Stimulated activated CD4-positive, alpha-beta T cell treated with anti-CD3 and anti-CD28 coated beads, Interleukin-1b, Interleukin-23, amount 100 ng/mL, for 4 hours (primary cell): Measurements from ENCODE around the gene SP1.
"Not testable (repeated sequence)": the region's sequence is repeated elsewhere in the genome, so short reads cannot be mapped to it uniquely, and the experiment has no call there.

Experiments
- DNase-seq, 2 donors: peaks; one replicate each; pipeline ENCODE4 v3.0.0-alpha.2; 2020; ENCODE audit warnings: low read depth in 2 of 2

SP1 gene

DNA sequence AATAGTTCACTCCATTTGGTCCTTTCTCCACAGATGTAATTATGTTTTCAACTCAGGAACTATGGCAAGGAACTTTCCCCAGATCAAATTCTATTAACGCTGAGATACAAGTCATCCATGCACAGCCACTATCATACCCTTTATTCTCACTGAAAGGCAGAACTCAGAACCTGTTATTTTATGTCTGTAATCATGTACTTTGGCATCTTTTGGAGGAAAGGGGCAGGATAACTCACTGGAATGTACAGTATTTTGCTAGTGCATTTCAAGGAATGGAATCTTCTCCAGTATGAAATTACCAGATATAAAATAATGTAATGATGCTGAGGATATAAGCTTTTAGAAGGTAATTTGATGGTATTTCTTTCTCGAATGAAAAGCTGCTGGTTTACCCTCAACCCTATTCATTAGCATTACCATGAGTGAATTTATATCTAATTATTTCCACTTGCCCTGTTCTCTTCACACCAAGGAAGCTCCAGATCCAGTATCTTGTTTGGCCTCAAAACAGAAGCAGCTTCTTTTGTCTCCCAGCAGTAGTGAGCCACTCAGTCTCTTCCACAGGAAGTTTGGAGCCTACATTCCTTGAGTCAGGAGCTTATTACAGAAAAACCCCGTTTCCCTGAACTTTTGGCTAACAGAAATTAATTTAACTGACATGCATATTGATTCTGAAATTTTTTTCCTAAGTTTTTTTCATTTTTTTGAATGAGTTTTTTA is 33.7 kb downstream of the SP1 start:
- no peak for DNase-seq

DNA sequence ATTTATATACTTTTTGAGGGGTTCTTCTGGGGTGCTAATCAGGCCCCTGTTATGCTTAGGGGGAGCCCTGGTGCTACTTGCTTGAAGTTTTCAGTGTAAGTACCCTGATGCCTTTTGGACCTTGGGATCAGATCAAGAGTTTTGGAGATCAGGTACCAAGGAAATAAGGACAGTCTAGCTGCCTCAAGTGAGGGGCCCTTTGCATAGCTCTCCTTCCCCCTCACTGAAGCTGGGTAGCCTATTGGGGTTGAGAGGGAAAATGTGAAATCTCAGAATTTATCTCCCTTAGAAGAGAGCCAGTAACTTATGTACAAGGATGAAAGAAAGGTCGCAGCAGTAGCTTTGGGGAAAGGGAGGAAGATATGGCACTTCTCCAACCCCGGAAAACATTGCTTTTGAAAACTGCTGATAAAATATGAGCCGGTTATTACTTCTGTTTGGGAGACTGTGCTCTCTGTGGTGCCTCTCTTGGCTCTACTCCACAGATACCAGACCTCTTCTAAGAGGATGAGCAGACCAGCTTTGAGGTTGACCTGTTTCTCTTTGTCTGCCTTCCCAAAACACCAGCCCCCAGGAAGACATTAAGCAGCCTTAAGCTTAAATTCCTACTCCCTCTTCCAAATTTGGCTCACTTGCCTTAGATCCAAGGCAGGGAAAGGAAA is 34.9 kb downstream of the SP1 start:
- no peak for DNase-seq

DNA sequence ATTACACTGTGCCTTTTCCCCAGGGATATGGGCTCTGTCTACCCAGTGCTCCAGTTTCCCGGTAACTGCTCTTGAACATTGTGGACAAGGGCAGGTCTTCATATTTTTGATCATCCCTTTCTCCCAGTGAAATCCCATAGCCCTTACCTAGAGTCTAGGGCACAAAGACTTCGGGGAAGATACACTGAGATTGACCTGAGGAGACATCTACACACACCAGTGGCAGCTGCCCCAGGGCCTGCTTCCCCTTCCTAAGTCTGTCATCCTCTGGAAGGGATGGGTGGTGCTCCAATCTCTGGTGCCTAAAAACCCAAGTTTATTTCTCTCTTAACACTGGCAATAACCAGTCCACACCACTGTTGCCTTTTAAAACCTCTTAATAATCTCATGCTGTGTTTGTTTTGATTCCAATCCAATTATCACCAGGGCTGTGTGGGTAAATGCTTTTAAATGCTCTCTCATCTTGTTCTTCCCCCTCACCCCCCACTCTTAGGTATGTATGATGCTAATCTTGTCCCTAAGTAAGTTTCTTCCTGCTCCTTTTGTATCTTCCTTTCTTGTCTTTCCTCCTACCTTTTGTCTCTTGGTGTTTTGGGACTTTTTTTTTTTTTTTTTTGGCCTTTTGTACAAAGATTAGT is 35.9 kb downstream of the SP1 start:
- not testable (repeated sequence) for DNase-seq

DNA sequence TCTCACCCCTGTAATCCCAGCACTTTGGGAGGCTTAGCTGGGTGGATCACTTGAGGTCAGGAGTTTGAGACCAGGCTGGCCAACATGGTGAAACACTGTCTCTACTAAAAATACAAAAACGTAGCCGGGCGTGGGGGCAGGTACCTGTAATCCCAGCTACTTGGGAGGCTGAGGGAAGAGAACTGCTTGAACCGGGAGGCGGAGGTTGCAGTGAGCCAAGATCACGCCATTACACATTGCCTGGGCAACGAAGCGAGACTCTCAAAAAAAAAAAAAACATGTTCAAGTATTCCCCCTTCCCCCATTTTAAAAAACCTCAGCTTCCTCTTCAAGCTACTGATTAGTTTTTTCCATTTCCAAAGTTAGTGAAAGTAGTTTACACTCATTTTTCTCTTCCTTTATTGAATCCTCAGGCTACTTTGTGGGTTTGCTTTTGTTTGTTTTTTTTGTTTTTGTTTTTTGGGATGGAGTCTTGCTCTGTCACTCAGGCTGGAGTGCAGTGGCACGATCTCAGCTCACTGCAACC is 37.4 kb downstream of the SP1 start:
- DNase-seq, result not testable (repeated sequence)

DNA sequence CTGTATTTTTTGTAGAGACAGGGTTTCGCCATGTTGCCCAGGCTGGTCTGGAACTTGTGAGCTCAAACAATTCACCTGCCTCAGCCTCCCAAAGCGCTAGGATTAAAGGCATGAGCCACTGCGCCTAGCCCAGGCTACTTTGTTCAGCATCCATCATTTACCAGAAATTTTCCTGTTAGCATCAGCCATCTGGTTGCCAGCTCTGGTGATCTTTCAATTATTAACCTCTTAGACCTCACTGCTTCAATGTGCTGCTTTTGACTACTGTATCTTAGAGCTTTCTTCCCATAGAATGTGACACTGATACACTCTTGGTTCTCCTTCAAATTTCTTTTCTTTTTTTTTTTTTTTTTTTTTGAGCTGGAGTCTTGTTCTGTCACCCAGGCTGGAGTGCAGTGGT is 38.2 kb downstream of the SP1 start:
- DNase-seq, result no peak

DNA sequence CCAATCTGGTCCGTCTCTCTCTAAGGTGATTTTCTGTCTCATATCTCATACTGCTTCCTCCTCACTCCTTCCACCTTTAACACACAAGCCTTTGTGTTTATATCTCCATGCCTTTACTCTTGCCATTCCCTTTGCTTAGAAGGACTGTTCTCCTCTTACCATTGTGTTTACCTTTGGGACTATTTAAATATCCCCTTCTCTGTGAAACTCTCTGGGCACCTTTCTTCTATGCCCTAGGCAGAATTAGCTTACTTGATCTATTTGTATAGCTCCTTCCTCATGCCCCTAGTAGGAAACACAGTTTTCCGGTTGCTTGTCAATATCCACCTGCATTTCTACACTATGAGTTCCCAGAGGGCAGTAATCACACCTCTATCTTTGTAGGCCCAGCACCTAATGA is 39.8 kb downstream of the SP1 start:
- DNase-seq, result no peak

DNA sequence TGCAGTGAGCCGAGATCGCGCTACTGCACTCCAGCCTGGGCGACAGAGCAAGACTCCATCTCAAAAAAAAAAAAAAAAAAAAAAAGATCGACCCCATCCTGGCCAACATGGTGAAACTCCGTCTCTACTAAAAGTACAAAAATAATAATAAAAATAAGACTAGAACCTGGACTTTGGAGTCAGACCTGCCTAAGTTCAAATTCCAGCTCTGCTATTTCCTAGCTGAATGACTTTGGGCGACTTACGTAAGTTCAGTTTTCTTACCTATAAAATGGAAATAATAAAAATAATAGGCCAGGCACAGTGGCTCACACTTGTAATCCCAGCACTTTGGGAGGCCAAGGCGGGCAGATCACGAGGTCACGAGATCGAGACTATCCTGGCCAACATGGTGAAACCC is 42.3 kb downstream of the SP1 start:
- DNase-seq, result not testable (repeated sequence)

DNA sequence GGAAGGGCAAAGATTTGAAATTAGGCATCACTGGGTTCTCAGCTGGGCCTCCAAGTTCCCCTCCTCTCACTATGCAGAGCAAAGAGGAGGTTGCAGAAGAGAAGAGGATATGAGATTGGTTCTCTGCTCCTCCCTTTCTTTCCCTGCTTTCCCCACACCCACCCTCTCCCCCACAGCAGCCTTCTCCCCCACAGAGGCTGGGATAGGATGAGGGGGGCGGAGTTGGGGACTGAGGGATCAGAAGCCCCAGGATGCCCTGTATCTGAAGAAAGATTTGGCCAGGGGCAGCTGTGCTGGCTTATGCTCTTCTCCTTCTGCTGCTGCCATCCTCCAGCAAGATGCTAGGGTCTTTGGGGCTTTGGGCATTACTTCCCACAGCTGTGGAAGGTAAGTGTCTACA is 43.6 kb downstream of the SP1 start, which contains the start of gene AMHR2:
TSS of gene AMHR2 (plus strand) at position 259 of the 400 bp plus-strand sequence. CDS start at position 339, 80 bp downstream.
- DNase-seq, result no peak

DNA sequence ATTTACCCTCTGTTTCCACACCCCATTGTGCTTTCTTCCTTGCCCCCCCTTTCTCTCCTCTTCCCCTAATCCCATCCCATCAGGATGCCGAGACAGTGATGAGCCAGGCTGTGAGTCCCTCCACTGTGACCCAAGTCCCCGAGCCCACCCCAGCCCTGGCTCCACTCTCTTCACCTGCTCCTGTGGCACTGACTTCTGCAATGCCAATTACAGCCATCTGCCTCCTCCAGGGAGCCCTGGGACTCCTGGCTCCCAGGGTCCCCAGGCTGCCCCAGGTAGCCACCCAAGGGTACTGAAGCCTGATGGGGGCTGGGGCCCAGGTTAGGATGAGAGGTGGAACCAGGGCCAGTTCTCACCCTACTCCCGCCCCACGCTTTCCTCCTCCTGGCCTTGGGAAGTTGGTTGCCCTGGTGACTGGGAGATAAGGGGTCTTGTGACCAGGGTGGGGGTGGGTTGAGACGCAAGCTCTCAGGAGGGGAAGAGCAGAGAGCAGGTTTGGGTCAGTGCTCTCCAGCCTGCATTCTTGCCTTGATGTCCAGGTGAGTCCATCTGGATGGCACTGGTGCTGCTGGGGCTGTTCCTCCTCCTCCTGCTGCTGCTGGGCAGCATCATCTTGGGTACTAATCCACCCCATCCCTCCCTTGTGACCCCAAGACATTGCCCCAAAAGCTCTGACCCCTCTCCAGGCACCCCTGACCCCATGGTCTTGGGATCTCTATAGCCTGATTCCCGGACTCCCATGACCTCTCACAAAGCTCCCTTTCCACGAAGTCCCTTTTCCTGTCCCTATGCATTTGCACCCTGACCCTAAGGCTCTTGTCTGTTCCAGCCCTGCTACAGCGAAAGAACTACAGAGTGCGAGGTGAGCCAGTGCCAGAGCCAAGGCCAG is 44.9 kb downstream of the SP1 start:
- no peak for DNase-seq

DNA sequence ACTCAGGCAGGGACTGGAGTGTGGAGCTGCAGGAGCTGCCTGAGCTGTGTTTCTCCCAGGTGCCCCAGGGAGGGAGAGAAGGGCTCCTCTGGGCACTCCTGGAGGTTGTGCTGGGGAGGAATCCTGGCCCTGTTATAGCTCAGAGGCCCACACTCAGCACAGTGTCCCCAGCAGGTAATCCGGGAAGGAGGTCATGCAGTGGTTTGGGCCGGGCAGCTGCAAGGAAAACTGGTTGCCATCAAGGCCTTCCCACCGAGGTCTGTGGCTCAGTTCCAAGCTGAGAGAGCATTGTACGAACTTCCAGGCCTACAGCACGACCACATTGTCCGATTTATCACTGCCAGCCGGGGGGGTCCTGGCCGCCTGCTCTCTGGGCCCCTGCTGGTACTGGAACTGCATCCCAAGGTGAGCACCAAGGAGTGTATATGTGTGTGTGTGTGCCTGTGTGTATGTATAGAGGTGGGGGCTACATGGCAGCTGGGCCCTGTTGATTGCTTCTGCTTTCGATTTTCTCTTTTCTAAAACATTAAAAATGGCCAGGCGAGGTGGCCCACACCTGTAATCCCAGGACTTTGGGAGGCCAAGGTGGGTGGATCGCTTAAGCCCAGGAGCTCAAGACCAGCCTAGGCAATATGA is 45.7 kb downstream of the SP1 start:
- no peak for DNase-seq

DNA sequence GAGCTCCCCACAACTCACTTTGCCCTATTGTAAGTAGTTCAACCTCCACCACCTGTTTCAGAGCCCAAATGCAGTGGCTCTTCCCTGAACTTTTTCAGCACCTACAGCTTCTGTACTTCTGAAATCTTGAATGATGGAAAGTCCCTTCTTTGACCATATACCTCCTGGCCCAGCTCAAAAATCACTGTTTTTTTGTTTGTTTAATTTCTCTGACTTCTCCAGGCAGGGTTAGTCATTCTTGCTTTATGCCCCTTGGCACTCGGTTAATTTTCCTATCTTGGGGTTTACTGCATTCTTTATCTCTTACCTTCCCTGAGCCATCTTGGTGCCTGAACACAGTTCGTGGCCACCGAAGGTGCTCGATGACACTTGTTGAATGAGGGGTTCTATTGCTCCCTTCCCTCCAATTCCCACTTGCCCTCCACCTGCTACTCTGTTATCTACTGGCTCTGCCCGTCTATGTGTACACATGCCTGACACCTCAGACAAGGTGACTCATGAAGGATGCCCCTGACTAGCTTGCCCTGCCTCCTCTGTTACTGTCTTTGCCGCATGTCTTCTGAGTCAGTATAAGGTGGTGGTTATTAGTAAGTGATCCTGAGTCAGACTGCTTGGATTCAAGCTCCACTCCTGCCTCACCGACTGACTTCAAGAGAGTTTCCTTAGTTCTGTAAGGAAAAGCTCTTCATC is 48.1 kb downstream of the SP1 start:
- DNase-seq, result peak in 1 of 2 donors; percentile 23

DNA sequence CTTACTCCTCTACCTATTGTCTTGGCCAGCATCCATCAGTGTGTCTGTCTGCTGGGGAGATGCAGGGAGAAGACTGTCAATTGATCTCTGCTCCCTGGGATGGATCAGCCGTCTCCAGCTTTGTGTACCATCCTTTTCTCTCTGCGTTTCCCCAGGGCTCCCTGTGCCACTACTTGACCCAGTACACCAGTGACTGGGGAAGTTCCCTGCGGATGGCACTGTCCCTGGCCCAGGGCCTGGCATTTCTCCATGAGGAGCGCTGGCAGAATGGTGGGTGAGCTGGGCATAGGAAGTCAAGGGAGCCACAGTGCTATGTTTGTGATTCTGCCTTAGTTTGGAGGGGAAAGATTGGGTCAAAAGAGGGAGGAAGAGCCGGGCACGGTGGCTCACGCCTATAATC is 48.8 kb downstream of the SP1 start:
- DNase-seq, result no peak

DNA sequence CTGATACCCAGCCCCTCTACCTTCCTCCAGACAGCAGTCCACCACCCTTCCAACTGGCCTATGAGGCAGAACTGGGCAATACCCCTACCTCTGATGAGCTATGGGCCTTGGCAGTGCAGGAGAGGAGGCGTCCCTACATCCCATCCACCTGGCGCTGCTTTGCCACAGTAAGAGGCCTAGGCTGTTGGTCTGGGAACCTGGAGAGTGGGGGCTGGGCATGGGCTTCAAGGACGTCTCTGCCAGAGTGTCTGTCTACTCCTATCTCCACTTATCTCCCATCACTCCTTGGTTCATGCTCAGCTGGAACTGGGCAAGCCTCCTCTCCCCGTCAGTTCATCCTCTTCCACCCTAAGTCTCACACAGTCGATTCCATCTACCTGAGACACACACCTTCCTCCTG is 50.1 kb downstream of the SP1 start:
- no peak for DNase-seq

DNA sequence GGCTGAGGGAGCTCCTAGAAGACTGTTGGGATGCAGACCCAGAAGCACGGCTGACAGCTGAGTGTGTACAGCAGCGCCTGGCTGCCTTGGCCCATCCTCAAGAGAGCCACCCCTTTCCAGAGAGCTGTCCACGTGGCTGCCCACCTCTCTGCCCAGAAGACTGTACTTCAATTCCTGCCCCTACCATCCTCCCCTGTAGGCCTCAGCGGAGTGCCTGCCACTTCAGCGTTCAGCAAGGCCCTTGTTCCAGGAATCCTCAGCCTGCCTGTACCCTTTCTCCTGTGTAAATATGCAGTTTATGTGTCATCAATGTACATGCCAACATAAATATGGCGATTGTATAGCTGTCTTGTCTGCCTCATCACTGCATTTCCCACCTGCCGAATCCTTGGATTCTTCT is 51.2 kb downstream of the SP1 start:
- DNase-seq, result no peak

DNA sequence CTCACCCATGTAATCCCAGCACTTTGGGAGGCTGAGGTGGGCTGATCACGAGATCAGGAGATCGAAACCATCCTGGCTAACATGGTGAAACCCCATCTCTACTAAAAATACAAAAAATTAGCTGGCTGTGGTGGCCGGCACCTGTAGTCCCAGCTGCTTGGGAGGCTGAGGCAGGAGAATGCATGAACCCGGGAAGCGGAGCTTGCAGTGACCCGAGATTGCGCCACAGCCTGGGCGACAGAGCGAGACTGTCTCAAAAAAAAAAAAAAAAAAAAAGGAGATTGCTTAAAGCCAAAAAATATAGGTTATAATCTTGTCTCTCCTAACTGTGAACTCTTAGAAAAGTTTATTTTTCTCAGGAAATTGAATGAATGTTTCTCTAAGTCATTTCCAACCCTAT is 55.4 kb downstream of the SP1 start:
- not testable (repeated sequence) for DNase-seq

DNA sequence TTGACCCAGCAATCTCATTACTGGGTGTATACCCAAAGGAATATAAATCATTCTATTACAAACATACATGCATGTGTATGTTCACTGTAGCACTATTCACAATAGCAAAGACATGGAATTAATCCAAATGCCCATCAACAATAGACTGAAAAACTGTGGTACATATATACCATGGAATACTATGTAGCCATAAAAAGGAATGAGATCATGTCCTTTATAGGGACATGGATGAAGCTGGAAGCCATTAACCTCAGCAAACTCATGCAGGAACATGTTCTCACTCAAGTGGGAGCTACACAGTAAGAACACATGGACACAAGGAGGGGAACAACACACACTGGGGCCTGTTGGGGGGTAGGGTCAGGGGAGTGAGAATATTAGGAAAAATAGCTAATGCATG is 59.6 kb downstream of the SP1 start:
- DNase-seq, result not testable (repeated sequence)

DNA sequence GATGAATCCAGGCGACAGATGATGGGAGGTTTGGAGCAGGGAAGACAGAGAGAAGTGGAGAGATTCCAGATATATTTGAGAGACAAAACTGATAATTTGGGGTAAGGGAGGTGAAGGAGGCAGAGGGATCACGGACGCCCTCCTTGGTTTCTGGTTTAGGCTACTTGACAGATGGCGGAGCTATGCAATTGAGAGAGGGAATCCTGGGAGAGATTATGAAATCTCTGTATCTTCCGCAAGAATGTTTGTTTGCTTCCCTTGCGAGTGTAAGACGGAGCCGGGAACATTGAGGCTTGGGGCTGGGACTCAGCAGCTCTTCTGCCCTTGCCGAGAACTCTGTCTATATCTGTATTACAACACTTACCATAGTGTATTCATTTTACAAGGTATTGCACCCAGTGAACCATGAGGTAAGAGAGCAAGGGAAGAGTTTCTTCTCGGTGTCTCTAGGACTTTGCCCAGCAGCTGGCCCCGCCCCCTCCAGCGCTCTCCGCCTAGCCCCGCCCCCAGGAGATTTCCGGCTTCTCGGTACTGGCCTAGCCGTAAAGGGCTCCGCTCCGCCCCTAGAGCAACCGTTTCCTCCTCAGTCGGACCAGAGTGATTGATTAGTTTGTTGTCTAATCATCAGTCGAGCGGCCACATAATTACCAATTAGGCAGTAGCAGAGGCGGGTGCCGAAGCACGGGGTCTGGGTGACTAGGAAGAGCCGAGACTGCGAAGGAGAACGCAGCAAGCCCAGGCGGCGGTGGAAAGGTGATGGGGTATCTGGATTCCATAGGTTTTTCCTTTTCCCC is 61.3 kb downstream of the SP1 start, which contains the start of gene PRR13:
TSS of gene PRR13 (plus strand) at position 695 of the 794 bp plus-strand sequence. CDS start 981 bp downstream, outside the sequence.
- DNase-seq, result peak; percentile 98 to 99

DNA sequence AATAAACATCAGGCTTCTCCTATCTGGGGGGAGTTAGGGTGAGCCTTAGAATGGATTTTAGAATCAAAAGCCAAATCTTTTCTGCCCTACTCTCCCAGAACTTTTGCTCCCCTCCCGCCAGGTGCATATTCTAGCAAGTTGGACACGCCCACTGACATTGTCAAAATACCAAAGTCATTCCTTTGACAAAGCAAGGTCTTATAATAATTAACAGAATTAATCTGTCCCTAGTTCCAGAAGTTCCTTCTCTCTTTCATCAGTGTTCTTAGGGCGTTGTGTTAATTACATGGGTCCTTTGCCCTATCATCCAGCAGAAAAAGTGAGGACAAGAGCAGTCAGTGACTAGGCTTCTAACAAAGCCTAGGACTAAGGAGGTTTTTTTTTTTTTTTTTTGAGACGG is 64.0 kb downstream of the SP1 start:
- no peak for DNase-seq

DNA sequence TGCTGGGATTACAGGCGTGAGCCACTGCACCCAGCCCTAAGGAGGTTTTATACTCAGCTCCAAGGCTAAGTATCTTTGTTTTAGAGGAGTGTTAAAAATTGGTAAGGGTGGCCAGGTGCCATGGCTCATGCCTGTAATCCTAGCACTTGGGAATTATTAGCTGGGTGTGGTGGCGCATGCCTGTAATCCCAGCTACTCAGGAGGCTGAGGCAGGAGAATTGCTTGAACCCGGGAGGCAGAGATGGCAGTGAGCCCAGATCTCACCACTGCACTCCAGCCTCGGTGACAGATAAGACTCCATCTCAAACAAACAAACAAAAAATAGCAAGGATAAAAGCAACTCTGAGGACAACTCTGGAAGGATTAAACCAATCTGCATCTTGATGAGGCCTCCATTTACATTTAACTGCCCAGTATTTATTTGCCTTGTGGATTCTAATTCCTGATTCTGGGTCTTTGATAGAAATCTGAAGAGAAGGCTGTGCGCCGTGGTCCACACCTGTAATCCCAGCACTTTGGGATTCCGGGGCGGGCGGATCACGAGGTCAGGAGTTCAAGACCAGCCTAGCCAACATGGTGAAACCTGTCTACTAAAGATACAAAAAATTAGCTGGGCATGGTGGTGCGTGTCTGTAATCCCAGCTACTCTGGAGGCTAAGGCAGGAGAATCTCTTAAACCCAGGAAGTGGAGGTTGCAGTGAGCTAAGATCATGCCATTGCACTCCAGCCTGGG is 64.8 kb downstream of the SP1 start:
- not testable (repeated sequence) for DNase-seq
